Right lobe of liver (tissue), 6 donors: ENCODE measurements around the gene C3orf52. TPM values are rescaled to one million over a fixed set of nuclear protein-coding genes. Genes with fewer than 3 reads are reported as not detected.

Source experiments
- ATAC-seq, 4 donors: fragments of 200-7000 bp; cut with Tn5 transposase; one replicate each; pipeline ENCODE4 v1.9.1; 2020; ENCODE audit warnings: mild to moderate bottlenecking in 4 of 4, moderate library complexity in 4 of 4
- DNase-seq, 3 donors: peaks; one replicate each; pipeline ENCODE4 v3.0.0-alpha.2; 2020
- H3K27ac ChIP-seq, 3 donors: fragments of 200-600 bp; one replicate each; pipeline ENCODE4 v1.8.0; 2022
- H3K27me3 ChIP-seq, 2 donors: fragments of 200-600 bp; one replicate each; pipeline ENCODE4 v1.8.0; 2022
- H3K36me3 ChIP-seq, 4 donors: fragments of 200-600 bp; sonication (generic) in 1 of 4; one replicate each; pipeline versions ENCODE4 v1.5.1 to v1.8.0; 2017 to 2022; ENCODE audit warnings: control low read depth in 1 of 4
- H3K4me1 ChIP-seq, 4 donors: fragments of 200-600 bp; sonication (generic) in 1 of 4; one replicate each; pipeline versions ENCODE4 v1.5.1 to v1.8.0; 2017 to 2022; ENCODE audit warnings: control low read depth in 1 of 4
- H3K4me3 ChIP-seq, 3 donors: fragments of 200-600 bp; one replicate each; pipeline ENCODE4 v1.8.0; 2022
- H3K9me3 ChIP-seq, 4 donors: fragments of 200-600 bp; sonication (generic) in 1 of 4; one replicate each; pipeline versions ENCODE4 v1.5.1 to v1.8.0; 2017 to 2022; ENCODE audit warnings: control low read depth in 1 of 4
- POLR2A ChIP-seq: fragments of 450-650 bp; IDR thresholded peaks from one replicate; pipeline ENCODE4 v1.6.1; 2017; ENCODE audit warnings: antibody characterized with exemption, mild to moderate bottlenecking
- WGBS: methylation state at CpG from one replicate; pipeline ENCODE4 v1.1.6; 2018; ENCODE audit warnings: low coverage, low lambda C conversion rate; ENCODE audit not compliant: insufficient coverage; ENCODE audit errors: missing lambda C conversion rate; 5-methylcytosine and 5-hydroxymethylcytosine counted together
- intact Hi-C, 2 donors: fragments of 100-400 bp; cut with DNase I; formaldehyde crosslinking; loops; one replicate each; pipeline versions ENCODE4 v1.11.2 to v1.14.1; 2022
- total RNA-seq, 6 experiments: library from RNA; depleted of rRNA in 2 of 6; stranded (reverse); fragments of >200 nt in 2 of 6; fragmentation: NEBNext Ultra II Directional in 3 of 6; extraction: Animal tissue kit (Norgen Biotek cat#: 25700) in 3 of 6; gene quantifications; one replicate each; pipeline versions ENCODE4 v1.1.0 to v1.2.4, GENCODE V29; 2016 to 2023
- TF ChIP-seq, protein P1 (sequence below), 4 donors: fragments of 200-600 bp in 3 of 4; fragments of 450-650 bp in 1 of 4; IDR thresholded peaks; one replicate each; pipeline versions ENCODE4 v1.5.1 to v1.8.0; 2016 to 2022; ENCODE audit warnings: antibody characterized with exemption in 4 of 4, mild to moderate bottlenecking in 2 of 4
- donor health status: DM: no; HTN: yes; CAD: no.
- donor health status: DM: no; HTN: no; CAD: no.
- donor health status: DM: no; HTN: no; CAD: no.
- donor health status: DM: no; HTN: yes; CAD: no.
- donor health status: DM: no; HTN: yes; CAD: no.

The C3orf52 gene
- total RNA-seq, 6 experiments from 2014 or later, result 0.12 to 0.69 (median 0.34) TPM

- ATAC-seq (no peak), DNase-seq (no peak)
- no peak overlapping the region for H3K4me3 ChIP-seq
- no peak overlapping the region for H3K27ac ChIP-seq
- intact Hi-C loops, result no loop called here
- TF ChIP-seq, protein P1, sequence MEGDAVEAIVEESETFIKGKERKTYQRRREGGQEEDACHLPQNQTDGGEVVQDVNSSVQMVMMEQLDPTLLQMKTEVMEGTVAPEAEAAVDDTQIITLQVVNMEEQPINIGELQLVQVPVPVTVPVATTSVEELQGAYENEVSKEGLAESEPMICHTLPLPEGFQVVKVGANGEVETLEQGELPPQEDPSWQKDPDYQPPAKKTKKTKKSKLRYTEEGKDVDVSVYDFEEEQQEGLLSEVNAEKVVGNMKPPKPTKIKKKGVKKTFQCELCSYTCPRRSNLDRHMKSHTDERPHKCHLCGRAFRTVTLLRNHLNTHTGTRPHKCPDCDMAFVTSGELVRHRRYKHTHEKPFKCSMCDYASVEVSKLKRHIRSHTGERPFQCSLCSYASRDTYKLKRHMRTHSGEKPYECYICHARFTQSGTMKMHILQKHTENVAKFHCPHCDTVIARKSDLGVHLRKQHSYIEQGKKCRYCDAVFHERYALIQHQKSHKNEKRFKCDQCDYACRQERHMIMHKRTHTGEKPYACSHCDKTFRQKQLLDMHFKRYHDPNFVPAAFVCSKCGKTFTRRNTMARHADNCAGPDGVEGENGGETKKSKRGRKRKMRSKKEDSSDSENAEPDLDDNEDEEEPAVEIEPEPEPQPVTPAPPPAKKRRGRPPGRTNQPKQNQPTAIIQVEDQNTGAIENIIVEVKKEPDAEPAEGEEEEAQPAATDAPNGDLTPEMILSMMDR (IDR thresholded peaks at IDR 0.05), result no peak
- no peak for TF ChIP-seq POLR2A
- no peaks in the 10 kb centered on the region for H3K27me3 ChIP-seq
- WGBS, result 80% methylated on average over 5 of the region's 8 CpGs
- no peaks in the 10 kb centered on the region for H3K4me1 ChIP-seq
- no peaks in the 10 kb centered on the region for H3K9me3 ChIP-seq
- H3K36me3 ChIP-seq, result no peaks in the 10 kb centered on the region
Measured at GRCh38 chr3:112134335-112135124, 48.3 kb downstream of the C3orf52 start.

DNA sequence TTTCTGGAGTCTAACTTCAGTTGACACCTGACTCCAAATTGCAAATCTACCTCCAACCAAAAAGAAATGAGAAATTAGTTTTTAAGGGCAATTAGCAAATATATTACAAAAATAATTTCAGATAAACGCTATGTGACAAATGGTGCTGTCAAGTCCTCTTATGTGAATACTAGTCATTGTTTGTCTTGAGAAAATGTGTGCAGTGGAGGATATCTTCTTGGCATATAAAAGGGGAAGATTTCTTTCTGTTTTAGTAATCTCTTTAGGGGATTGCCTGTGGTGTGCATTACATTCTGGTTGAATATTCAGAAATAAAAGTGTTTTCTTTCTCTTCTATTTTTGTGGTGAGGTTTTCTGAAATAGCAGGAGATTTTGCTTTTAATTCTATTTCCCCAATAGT, 49.9 kb downstream of the C3orf52 start:
- DNase-seq (no peak), ATAC-seq (no peak)
- no peak overlapping the region for H3K27ac ChIP-seq
- H3K9me3 ChIP-seq, result no peaks in the 10 kb centered on the region
- TF ChIP-seq POLR2A, result no peak
- TF ChIP-seq, protein P1 (IDR thresholded peaks at IDR 0.05), result no peak
- H3K36me3 ChIP-seq, result no peaks in the 10 kb centered on the region
- H3K4me3 ChIP-seq, result no peak overlapping the region
- 67% methylated on average over 1 of the region's 1 CpG for WGBS
- intact Hi-C loops, result no loop called here
- H3K27me3 ChIP-seq, result no peaks in the 10 kb centered on the region
- H3K4me1 ChIP-seq, result no peaks in the 10 kb centered on the region

GRCh38 chr3:112136959-112137693, 50.9 kb downstream of the C3orf52 start:
- H3K4me3 ChIP-seq, result no peak overlapping the region
- H3K27me3 ChIP-seq, result no peaks in the 10 kb centered on the region
- ATAC-seq, result peak; percentile 60 to 72 (median 68)
- TF ChIP-seq, protein P1 (IDR thresholded peaks at IDR 0.05), result peak; percentile 26 to 60 (median 50)
- no peak for TF ChIP-seq POLR2A
- H3K9me3 ChIP-seq, result no peaks in the 10 kb centered on the region
- intact Hi-C loops, result no loop called here
- no peak overlapping the region for H3K27ac ChIP-seq
- WGBS, result 25% methylated on average over 5 of the region's 5 CpGs
- H3K36me3 ChIP-seq, result no peaks in the 10 kb centered on the region
- no peak for DNase-seq
- no peaks in the 10 kb centered on the region for H3K4me1 ChIP-seq

- ATAC-seq, result no peak
- TF ChIP-seq, protein P1 (IDR thresholded peaks at IDR 0.05), result no peak
- TF ChIP-seq POLR2A, result no peak
- H3K36me3 ChIP-seq, result no peaks in the 10 kb centered on the region
Measured at GRCh38 chr3:112137781-112138180, 51.6 kb downstream of the C3orf52 start.

More at GRCh38 chr3:112137781-112138180, 51.6 kb downstream of the C3orf52 start:
- Histone ChIP-seq H3K4me1 (no peaks in the 10 kb centered on the region), H3K27ac (no peak overlapping the region), H3K27me3 (no peaks in the 10 kb centered on the region), H3K9me3 (no peaks in the 10 kb centered on the region), H3K4me3 (no peak overlapping the region)
- 23% methylated on average over 4 of the region's 4 CpGs for WGBS
- intact Hi-C loops, result no loop called here
- no peak for DNase-seq
